Activated T-helper 9 cell treated with anti-CD3 and anti-CD28 coated beads, Interleukin-2, amount 50 U/mL, for 16 hours (primary cell): ENCODE results near the gene MTMR4.
A peak's percentile ranks its signal among the peaks of the same experiment; 100 is the strongest.
"Not testable (repeated sequence)": the region's sequence is repeated elsewhere in the genome, so short reads cannot be mapped to it uniquely, and the experiment has no call there.

Source experiments
- DNase-seq: peaks from one replicate; pipeline ENCODE4 v3.0.0-alpha.2; 2020; ENCODE audit warnings: low read depth

Gene MTMR4

DNA sequence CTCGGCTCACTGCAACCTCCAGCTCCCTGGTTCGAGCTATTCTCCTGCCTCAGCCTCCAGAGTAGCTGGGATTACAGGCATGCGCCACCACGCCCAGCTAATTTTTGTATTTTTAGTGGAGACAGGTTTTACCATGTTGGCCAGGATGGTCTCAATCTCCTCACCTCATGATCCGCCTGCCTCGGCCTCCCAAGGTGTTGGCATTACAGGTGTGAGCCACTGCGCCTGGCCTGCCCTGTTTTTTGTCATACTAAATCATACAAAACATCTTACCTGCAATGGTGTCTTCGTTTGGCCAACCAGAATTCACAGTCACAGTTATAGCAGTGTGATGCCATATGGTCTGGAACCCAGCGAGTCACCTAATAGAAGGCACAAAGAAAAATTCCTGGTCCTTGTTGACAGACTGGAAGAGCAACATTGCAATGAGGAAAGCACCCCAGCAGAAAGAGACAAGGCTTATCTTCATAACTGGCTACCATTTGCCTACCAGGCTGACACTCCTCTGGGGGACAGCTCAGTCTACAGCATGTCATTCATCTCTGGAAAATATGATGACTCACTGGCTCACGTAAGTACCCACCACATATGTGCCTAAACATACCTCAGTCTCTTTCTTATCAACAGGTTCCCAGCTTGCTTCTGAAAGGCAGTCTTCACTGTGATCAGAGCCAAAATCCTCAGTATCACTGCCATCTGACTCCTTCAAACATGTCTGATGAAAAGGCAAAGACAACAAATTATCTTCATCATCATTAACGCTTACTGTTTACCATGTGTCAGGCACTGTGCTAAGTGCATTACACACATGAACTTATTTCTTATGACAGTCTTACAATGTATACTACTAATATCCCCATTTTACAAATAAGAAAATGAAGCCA, 22.0 kb downstream of the MTMR4 start:
- no peak for DNase-seq

DNA sequence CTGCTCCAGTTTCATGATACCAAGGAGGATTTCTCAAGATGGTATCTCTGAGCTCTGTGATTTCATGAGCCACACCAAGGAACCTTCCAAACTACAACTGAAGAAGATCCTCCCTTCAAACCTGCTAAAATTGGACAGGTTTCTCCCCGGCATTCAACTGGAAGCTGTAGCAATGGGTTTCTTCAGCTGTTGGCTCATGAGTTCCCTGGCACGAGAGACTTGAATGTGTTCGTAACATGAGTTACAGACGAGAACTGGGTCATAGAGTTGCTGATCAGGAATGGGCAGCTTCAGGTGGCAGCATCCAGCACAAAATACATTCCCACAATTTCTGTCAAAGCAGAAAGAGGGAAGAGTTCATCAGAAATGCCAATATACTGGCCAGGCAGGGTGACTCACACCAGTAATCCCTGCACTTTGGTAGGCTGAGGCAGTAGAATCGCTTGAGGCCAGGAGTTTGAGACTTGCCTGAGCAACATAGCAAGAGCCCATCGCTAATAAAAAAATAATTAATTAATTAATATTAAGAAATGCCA, 22.9 kb downstream of the MTMR4 start:
- DNase-seq = no peak

DNA sequence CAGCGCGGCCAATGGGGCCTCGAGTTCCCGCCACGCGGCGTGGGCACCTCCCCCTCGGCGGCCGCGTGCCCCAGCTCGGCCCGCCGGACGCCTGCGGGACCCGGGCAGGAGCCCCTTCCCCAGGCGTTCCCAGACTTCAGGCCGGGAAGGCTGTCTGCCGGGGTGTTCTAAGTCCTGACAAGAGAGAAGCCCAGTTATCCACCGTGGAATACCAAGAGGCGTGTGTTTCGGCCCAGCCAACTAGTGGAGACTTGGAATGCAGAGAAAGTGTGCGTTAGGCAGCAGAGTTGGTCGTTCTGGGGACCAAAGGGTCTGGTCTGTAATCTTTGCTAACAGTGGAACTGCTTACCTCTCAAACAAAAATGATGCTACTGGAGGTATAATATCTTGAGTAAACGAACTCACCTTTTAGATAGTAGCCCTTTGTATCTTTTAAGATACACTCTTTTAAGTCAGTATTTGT, 26.0 kb downstream of the MTMR4 start:
- DNase-seq = no peak

DNA sequence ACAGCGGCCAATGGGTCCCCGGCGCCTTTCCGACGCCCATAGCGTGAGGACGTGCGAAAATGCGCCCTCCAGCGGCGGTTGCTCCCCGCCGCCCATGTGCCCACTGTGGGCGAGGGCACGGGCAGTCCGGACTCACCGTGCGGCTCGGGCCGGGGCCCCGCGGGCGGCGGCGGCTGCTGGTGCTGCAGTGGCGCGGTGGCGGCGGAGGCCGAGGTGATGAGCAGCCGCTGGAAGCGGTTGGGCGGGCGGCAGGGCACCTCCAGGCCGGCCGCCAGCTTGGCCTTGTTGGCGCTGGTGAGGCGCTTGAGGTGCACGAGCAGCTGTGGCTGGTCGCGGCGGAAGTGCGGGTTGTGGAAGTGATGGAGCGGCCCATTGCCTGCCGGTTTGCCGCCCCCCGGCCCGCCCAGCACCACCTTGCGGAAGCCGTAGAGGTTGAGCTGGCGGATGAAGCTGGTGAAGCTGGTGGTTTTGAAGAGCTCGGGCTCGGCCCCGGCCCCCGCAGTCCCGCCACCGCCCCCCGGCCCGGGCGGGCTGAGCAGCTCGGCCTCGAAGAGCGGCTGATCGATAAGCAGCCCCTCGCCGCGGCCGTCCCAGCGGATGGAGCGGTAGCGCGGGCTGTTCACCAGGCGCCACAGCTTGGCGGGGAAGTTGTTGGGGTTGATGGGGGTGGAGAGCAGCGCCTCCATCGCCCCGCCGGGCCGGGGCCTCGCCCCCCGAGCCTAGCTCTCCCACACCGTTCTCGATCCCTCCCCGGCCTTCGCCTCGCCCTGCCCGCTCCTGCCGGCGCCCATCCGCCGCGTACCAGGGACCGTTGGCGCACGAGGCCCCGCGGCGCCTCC, 26.6 kb downstream of the MTMR4 start, which contains the start of gene HSF5:
HSF5 (minus strand) TSS at position 820 of the 839 bp plus-strand sequence; CDS start at position 686, 134 bp downstream.
- peak; percentile 60 for DNase-seq

DNA sequence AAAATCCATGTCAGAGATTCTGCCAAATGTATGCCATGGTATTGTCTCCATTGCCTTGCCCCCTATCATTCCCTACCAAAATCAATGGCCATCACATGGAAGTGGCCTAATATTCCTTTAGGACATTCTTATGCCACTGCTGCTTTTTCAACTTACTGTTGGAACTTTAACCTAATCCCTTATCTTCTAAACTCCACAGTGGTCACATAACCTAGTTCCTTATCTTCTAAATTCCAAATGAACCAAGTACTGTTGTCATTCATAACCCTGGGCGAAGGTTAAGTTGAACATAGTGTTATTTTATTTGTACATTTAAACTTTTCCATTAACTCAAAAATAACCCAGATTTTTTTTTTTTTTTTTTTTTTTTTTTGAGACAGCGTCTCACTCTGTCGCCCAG, 29.8 kb downstream of the MTMR4 start:
- no peak for DNase-seq

DNA sequence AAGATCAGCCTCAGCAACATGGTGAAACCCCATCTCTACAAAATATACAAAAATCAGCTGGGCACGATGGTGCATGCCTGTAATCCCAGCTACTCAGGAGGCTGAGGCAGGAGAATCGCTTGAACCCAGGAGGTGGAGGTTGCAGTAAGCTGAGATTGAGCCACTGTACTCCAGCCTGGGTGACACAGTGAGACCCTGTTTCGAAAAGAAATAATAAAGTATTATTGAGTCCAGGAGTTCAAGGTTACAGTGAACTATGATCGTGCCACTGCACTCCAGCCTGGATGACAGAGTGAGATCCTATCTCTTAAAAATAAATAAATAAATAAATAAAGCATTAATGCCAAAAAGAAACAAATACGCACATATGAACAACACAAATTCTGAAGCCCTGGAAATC, 32.6 kb downstream of the MTMR4 start:
- DNase-seq = not testable (repeated sequence)

DNA sequence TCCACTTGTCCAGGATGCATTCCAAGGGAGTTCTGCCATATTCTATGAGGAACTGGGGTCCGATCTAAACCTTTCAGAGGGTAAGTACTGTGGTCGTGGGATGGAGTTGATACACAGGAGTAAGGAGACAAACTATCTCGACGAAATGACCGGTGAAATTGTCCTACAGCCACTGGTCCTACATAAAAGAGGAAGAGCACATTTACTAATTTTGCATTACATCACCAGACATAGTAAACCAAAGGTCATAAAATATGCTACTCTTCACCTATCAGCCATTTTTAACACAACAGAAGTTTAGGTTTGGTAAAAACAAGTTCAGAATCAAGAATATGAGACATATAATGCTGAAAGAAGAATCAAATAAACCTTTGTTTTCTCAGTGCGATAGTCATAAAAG, 34.3 kb downstream of the MTMR4 start:
- DNase-seq = no peak

DNA sequence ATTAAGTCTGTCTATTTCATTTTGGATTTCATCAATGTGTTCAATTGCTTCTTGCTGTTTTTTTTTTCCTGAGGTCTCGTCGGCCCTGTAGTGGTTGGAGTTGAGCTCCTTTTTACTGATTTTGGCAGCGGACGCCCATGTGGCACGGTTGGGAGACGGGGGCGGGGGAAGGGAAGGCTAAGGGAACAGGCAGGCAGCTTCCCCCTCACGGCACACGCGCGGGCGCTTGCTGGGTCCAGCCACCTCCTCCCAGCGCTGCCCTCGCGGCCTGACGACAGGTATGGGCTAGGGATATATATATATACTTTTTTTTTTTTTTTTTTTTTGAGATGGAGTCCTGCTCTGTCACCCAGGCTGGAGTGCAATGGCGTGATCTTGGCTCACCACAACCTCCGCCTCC, 37.6 kb downstream of the MTMR4 start:
- no peak for DNase-seq

DNA sequence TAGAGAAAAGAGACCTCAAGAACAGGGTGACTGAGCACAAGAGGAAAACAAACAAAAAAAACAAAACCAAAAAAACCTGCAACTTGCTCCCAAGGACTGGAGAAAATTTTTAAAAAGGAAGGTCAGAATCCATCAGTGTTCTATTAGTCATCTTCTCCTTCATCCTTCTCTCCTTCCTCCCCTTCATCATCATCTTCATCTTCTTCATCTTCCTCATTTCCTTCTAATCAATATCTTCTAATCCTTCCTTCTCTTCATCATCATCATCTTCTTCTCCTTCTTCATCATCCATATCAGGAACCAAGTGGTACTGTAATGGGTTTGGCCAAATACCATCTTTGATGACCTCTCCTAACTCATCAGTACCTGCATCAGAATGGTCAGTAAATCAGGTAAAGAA, 38.5 kb downstream of the MTMR4 start:
- no peak for DNase-seq

DNA sequence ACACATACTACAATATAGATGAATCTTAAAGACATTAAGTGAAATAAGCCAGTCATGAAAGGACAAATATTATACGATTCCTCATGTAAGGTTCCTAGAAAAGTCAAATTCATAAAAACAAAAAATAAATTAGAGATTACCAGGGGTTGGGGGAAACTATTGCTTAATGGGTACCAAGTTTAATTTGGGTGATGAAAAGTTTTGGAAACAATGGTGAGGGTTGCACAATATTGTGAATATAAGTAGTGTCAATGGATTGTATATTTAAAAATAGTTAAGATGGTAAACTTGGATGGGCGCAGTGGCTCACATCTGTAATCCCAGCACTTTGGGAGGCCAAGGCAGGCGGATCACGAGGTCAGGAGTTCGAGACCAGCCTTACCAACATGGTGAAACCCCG, 44.1 kb downstream of the MTMR4 start:
- DNase-seq = no peak

DNA sequence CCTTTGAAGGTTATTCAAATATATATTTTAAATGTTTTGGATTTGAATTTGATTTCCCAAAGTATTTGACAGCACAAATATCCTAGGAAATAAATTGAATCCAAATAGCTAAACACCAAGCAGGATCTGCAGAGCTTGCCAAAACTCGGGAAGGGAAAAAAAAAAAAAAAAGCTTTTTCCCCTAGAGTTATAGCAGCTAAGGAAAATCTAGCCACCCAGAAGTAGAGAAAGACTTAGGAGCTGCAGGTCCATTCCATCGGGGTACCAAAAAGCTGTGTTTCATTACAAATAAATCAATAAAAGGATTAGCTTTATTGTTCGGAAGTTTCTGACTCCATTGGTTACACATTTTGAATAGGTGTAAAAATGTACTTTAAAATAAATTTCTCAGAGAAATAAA, 45.5 kb downstream of the MTMR4 start:
- DNase-seq = no peak

DNA sequence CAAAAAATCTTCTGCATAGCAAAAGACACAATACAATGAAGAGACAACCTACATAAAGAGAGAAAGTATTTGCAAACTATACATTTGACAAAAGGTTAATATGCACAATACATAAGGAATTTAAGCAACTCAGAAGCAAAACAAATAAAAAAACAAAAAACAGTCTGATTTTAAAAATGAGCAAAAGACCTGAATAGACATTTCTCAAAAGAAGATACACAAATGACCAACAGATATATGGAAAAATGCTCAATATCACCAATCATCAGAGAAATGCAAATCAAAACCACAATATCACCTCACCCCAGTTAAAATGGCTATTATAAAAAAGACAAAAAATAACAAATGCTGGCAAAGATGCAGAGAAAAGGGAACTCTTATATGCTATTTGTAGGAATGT, 58.9 kb downstream of the MTMR4 start:
- DNase-seq = no peak

DNA sequence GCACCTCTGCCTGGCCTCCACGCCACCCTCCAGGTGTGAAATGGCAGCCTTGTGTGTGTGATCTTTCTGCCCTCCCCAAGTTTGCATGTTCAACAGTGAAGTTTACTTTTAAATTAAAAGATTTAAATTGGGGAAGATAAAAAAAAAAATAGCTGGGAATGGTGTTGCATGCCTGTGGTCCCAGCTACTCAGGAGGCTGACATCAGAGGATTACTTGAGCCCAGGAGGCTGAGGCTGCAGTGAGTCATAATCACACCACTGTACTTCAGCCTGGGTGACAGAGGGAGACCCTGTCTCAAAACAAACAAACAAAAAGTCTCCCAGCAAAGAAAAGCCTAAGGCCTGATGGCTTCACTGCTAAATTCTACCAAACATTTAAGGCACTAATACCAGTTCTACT, 61.7 kb downstream of the MTMR4 start:
- DNase-seq = no peak

DNA sequence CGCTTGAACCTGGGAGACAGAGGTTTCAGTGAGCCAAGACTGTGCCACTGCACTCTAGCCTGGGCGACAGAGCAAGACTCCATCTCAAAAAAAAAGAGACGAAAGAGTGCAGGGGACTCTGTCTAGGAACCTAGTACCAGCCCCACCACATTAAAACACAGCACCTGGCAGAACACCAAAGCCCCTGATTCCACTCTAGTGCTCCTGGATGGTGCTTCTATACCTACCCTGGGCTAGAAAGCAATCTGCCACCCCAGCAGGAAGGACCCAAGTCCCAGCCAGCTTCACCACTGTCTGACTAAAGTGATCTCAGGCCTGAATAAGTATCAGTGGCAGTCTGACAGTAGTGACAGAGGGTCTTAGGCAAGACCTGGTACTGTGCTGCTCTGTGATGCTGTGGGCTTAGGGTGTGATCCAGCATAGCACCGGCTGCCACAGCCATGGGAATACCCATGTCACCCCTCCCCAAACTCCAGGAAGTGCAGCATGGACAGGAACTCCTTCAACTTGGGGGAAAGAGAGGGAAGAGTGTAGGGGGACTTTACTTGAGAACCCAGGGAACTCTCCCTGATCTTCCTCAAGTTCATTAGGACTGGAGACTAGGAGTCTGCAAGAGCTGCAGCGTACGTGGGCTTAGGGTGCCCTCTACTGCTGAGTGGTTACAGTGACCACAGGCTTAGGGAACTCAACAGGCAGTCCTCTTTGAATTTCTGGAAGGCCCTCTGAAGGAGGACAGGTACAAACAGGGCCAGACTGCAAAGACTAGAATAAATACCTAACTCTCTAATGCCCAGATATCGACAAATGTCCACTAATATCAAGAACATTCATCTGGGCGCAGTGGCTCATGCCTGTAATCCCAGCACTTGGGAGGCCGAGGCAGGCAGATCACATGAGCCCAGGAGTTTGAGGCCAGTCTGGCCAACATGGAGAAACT, 67.1 kb downstream of the MTMR4 start:
- DNase-seq = peak; percentile 37

DNA sequence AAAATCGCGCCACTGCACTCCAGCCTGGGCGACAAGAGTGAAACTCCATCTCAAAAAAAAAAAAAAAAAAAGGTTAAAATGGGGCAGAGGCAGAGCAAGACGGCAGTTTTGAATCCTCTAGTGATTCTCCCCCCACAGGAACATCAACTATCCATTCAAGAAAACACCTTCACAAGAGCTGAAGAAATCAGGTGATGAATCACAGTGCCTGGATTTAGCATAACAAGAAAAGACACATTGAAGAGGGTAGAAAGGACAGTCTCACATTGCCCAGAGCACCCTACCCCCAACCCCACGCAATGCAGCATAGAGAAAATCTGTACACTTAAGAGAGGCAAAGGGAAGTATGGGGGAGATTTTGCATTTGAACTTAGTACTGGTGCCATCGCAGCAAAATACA, 68.4 kb downstream of the MTMR4 start:
- DNase-seq = no peak
